GM23338 (cell line): ENCODE measurements around the gene ZFYVE28.

Experiments
- CTCF ChIP-seq, 2 experiments: fragments of 200-600 bp in 1 of 2; sonication (generic) in 1 of 2; conservative IDR thresholded peaks; 2 replicates each; pipeline versions ENCODE4 v1.5.1 to v1.6.1; 2016 to 2017; ENCODE audit warnings: antibody characterized with exemption in 2 of 2, low read depth in 2 of 2, mild to moderate bottlenecking in 2 of 2, moderate library complexity in 1 of 2
- NANOG ChIP-seq: IDR thresholded peaks from 2 replicates; pipeline ENCODE4 v1.6.1; 2016; ENCODE audit warnings: antibody characterized with exemption, borderline replicate concordance
- POLR2AphosphoS5 ChIP-seq: IDR thresholded peaks from 2 replicates; pipeline ENCODE4 v1.6.1; 2016; ENCODE audit warnings: antibody characterized with exemption, low read depth
- REST ChIP-seq: IDR thresholded peaks from one replicate; pipeline ENCODE4 v1.6.1; 2018; ENCODE audit warnings: antibody characterized with exemption; ENCODE audit not compliant: unreplicated experiment

GRCh38 chr4:2347190-2347589 is 71.3 kb downstream of the ZFYVE28 start:
- TF ChIP-seq CTCF (conservative IDR thresholded peaks at IDR 0.05; ENCODE audit: low read depth in 2 of 2) (no peak), NANOG (no peak), REST (no peak), POLR2AphosphoS5 (no peak)
